K562 (cell line): ENCODE data around the gene ADCY4. TPM values are rescaled to one million over a fixed set of nuclear protein-coding genes. Genes with fewer than 3 reads are reported as not detected.
A peak's percentile ranks its signal among the peaks of the same experiment; 100 is the strongest.

ENCODE experiments used
- CREB3L1 ChIP-seq: fragments of 450-650 bp; IDR thresholded peaks from 2 replicates; pipeline ENCODE4 v1.6.1; 2014; ENCODE audit warnings: low read depth, mild to moderate bottlenecking, moderate library complexity, borderline replicate concordance
- EWSR1 ChIP-seq: fragments of 450-650 bp; IDR thresholded peaks from 2 replicates; pipeline ENCODE4 v1.6.1; 2018; ENCODE audit warnings: borderline replicate concordance, mild to moderate bottlenecking, low read depth, moderate library complexity; ENCODE audit not compliant: partially characterized antibody
- FOXJ2 ChIP-seq: fragments of 200-800 bp; sonication (Bioruptor generic); IDR thresholded peaks from 2 replicates; pipeline ENCODE4 v1.6.1; 2016; ENCODE audit warnings: missing genetic modification characterization, missing compliant biosample characterization
- HNRNPK ChIP-seq: fragments of 200-400 bp; formaldehyde crosslinking; IDR thresholded peaks from one replicate; pipeline ENCODE4 v1.6.1; 2018; ENCODE audit warnings: mild to moderate bottlenecking, low read depth, low read length; ENCODE audit not compliant: poor library complexity, severe bottlenecking
- ILF3 ChIP-seq: fragments of 450-650 bp; IDR thresholded peaks from 2 replicates; pipeline ENCODE4 v1.6.1; 2018; ENCODE audit warnings: antibody characterized with exemption, mild to moderate bottlenecking, moderate library complexity, borderline replicate concordance
- JUND ChIP-seq, 2 experiments: IDR thresholded peaks; 2 replicates in 1 of 2; 3 replicates in 1 of 2; pipeline ENCODE4 v1.6.1; 2011; ENCODE audit warnings: borderline replicate concordance in 2 of 2, low read depth in 2 of 2, low read length in 2 of 2, improper control_type of control experiment in 1 of 2, missing biosample characterization in 1 of 2, missing genetic modification characterization in 1 of 2, missing genetic modification reagents in 1 of 2
- NR3C1 ChIP-seq: sonication (generic); formaldehyde crosslinking; IDR thresholded peaks from 2 replicates; pipeline ENCODE4 v1.8.1; 2022; ENCODE audit warnings: missing genetic modification reagents
- POLR2G ChIP-seq: fragments of 200-400 bp; formaldehyde crosslinking; IDR thresholded peaks from 2 replicates; pipeline ENCODE4 v1.6.1; 2017; ENCODE audit warnings: low read depth, mild to moderate bottlenecking, antibody characterized with exemption, low read length, moderate library complexity
- SMARCB1 ChIP-seq: IDR thresholded peaks from 2 replicates; pipeline ENCODE4 v1.6.1; 2011; ENCODE audit warnings: improper control_type of control experiment, low read depth; ENCODE audit not compliant: insufficient read length
- SNRNP70 ChIP-seq: fragments of 200-400 bp; formaldehyde crosslinking; optimal IDR thresholded peaks from 2 replicates; pipeline ENCODE3; 2017; ENCODE audit warnings: low read depth, low read length
- USF2 ChIP-seq: sonication (generic); formaldehyde crosslinking; IDR thresholded peaks from 2 replicates; pipeline ENCODE4 v1.5.0; 2020; ENCODE audit warnings: missing genetic modification reagents
- ZBTB2 ChIP-seq: fragments of 450-650 bp; IDR thresholded peaks from 2 replicates; pipeline ENCODE4 v1.6.1; 2016; ENCODE audit warnings: antibody characterized with exemption
- ZNF184 ChIP-seq: sonication (generic); formaldehyde crosslinking; IDR thresholded peaks from 2 replicates; pipeline ENCODE4 v1.5.0; 2020; ENCODE audit warnings: missing genetic modification reagents
- ZNF507 ChIP-seq: conservative IDR thresholded peaks from 2 replicates; pipeline ENCODE4 v1.6.1; 2017; ENCODE audit warnings: missing genetic modification characterization, missing compliant biosample characterization
- ZNF785 ChIP-seq: fragments of 250-450 bp; sonication (Bioruptor Pico); IDR thresholded peaks from 2 replicates; pipeline ENCODE4 v1.4.0; 2020; ENCODE audit warnings: mild to moderate bottlenecking
- polyA plus RNA-seq, 8 experiments: library from polyadenylated mRNA; depleted of rRNA in 4 of 8; stranded (reverse) in 5 of 8; unstranded in 3 of 8; fragments of >200 nt; fragmentation: Nextera tagmentation in 2 of 8; fragmentation: Illumina TruSeq in 1 of 8; extraction: Ambion mirVana in 2 of 8; extraction: Trizol in 1 of 8; gene quantifications; 2 replicates each; pipeline versions ENCODE4 v1.2.1 to v1.2.3, GENCODE V29; 2011 to 2014; ENCODE audit warnings: inconsistent platforms in 1 of 8, missing spikeins in 1 of 8
- total RNA-seq, 7 experiments: library from RNA; depleted of rRNA in 6 of 7; stranded (reverse); fragments of >200 nt in 6 of 7; fragmentation: Illumina TruSeq in 2 of 7; extraction: Trizol in 2 of 7; gene quantifications; 2 replicates each; pipeline versions ENCODE4 v1.2.1 to v1.2.3, GENCODE V29; 2011 to 2021; ENCODE audit warnings: low replicate concordance in 1 of 7

The ADCY4 gene
- total and polyA plus RNA-seq, 9 of the 15 experiments (the other 6 are each of a cell fraction or from before 2014, with no cell fraction given) = 0.04 to 0.31 (median 0.15) TPM; not detected in 2

- TF ChIP-seq NR3C1 (CRISPR knock-in tag) (peak; percentile 96), USF2 (peak; percentile 61), ZNF507 (tag) (no peak), FOXJ2 (tag) (no peak), POLR2G (peak; percentile 81), ZNF785 (CRISPR knock-in tag) (no peak), JUND (IDR thresholded peaks at IDR 0.05; ENCODE audit: borderline replicate concordance, low read depth, low read length) (no peak), JUND (tag; IDR thresholded peaks at IDR 0.05; ENCODE audit: borderline replicate concordance, low read depth, low read length) (no peak), ZBTB2 (no peak), SNRNP70 (no peak), HNRNPK (no peak), ZNF184 (no peak), EWSR1 (no peak), CREB3L1 (peak; percentile 42; the same call in 1 of the 2 replicates), SMARCB1 (no peak), ILF3 (no peak)
Measured at GRCh38 chr14:24315807-24316596, 18.9 kb downstream of the ADCY4 start (continued).
